Caco-2 (cell line): Measurements from ENCODE around the gene ADCY9. TPM values are rescaled to one million over a fixed set of nuclear protein-coding genes. Genes with fewer than 3 reads are reported as not detected.

Source experiments
- BruUV-seq: library from RNA; stranded (reverse); fragments of 400-500 nt; replicated peaks from 2 replicates; lab custom pipeline; 2021; lab: Mats Ljungman, UMichigan
- CTCF ChIA-PET: fragments of 300-600 bp; sonication (Branson Sonifier 250); formaldehyde crosslinking; loops from one replicate; lab custom pipeline; 2022; ENCODE audit warnings: antibody characterized with exemption; lab: Charles Lee
- POLR2A ChIA-PET: fragments of 300-600 bp; sonication (Branson Sonifier 250); formaldehyde crosslinking; loops from one replicate; lab custom pipeline; 2022; ENCODE audit warnings: antibody characterized with exemption; lab: Charles Lee
- DNase-seq, 2 experiments: peaks; one replicate each; pipeline versions ENCODE4 v3.0.0 to v3.0.0-alpha.2; 2020 to 2022
- H3K27me3 ChIP-seq: replicated peaks from 2 replicates; pipeline ENCODE4 v1.6.0; 2011; ENCODE audit warnings: low read length; ENCODE audit not compliant: control insufficient read depth, insufficient read depth
- H3K36me3 ChIP-seq: 2 replicates; pipeline ENCODE4 v1.5.1; 2011; ENCODE audit warnings: low read length; ENCODE audit not compliant: control insufficient read depth, insufficient read depth
- H3K4me1 ChIP-seq: fragments of 250-450 bp; sonication (Bioruptor Pico); 2 replicates; pipeline ENCODE4 v1.5.1; 2020; ENCODE audit warnings: mild to moderate bottlenecking
- H3K4me3 ChIP-seq: 2 replicates; pipeline ENCODE4 v1.5.1; 2011; ENCODE audit warnings: low read depth, mild to moderate bottlenecking, control low read depth, low read length
- H3K9me3 ChIP-seq: fragments of 250-450 bp; sonication (Bioruptor Pico); 2 replicates; pipeline ENCODE4 v1.5.1; 2020; ENCODE audit warnings: mild to moderate bottlenecking, moderate library complexity
- H3K27ac Mint-ChIP-seq: one replicate; pipeline ENCODE4 v1.8.0; 2022; ENCODE audit warnings: mixed read lengths; ENCODE audit not compliant: unreplicated experiment
- H3K27me3 Mint-ChIP-seq: one replicate; pipeline ENCODE4 v1.8.0; 2022; ENCODE audit warnings: mixed read lengths; ENCODE audit not compliant: insufficient read depth, unreplicated experiment
- H3K36me3 Mint-ChIP-seq: one replicate; pipeline ENCODE4 v1.8.0; 2022; ENCODE audit warnings: mild to moderate bottlenecking, mixed read lengths; ENCODE audit not compliant: insufficient read depth, unreplicated experiment
- H3K4me1 Mint-ChIP-seq: one replicate; pipeline ENCODE4 v1.8.0; 2022; ENCODE audit warnings: low read depth, mixed read lengths; ENCODE audit not compliant: unreplicated experiment
- H3K4me3 Mint-ChIP-seq: one replicate; pipeline ENCODE4 v1.8.0; 2022; ENCODE audit warnings: mild to moderate bottlenecking, moderate library complexity, mixed read lengths; ENCODE audit not compliant: unreplicated experiment
- H3K9me3 Mint-ChIP-seq: one replicate; pipeline ENCODE4 v1.8.0; 2022; ENCODE audit warnings: mixed read lengths; ENCODE audit not compliant: unreplicated experiment
- intact Hi-C: fragments of 100-400 bp; cut with micrococcal nuclease; formaldehyde crosslinking; loops from one replicate; pipeline ENCODE4 v1.10.0; 2022; ENCODE audit not compliant: unreplicated experiment
- total RNA-seq: library from RNA; stranded (reverse); gene quantifications from 2 replicates; pipeline ENCODE4 v1.2.3, GENCODE V29; 2022
- TF ChIP-seq, protein P1 (sequence below), 2 experiments: fragments of 200-600 bp in 1 of 2; IDR thresholded peaks; 1 replicate in 1 of 2; 2 replicates in 1 of 2; pipeline versions ENCODE4 v1.5.1 to v1.8.0; 2011 to 2022; ENCODE audit warnings: antibody characterized with exemption in 1 of 2, control low read depth in 1 of 2, inconsistent platforms in 1 of 2, low read depth in 1 of 2, low read length in 1 of 2, mild to moderate bottlenecking in 1 of 2, moderate library complexity in 1 of 2; ENCODE audit not compliant: insufficient read depth in 1 of 2, severe bottlenecking in 1 of 2, unreplicated experiment in 1 of 2

Gene ADCY9
- total RNA-seq, 1 experiment from 2014 or later = 11.5 TPM

- no peak for DNase-seq
- Mint-ChIP-seq H3K4me3 (no peak overlapping the region), H3K4me1 (peaks cover 9% of the 10 kb centered on the region), H3K9me3 (peaks cover 10% of the 10 kb centered on the region), H3K27me3 (no peaks in the 10 kb centered on the region), H3K27ac (no peak overlapping the region), H3K36me3 (peaks cover 6% of the 10 kb centered on the region)
- Histone ChIP-seq H3K9me3 (no peaks in the 10 kb centered on the region), H3K4me3 (no peak overlapping the region), H3K36me3 (no peaks in the 10 kb centered on the region), H3K4me1 (peaks cover 18% of the 10 kb centered on the region), H3K27me3 (no peaks in the 10 kb centered on the region)
- TF ChIP-seq, protein P1, sequence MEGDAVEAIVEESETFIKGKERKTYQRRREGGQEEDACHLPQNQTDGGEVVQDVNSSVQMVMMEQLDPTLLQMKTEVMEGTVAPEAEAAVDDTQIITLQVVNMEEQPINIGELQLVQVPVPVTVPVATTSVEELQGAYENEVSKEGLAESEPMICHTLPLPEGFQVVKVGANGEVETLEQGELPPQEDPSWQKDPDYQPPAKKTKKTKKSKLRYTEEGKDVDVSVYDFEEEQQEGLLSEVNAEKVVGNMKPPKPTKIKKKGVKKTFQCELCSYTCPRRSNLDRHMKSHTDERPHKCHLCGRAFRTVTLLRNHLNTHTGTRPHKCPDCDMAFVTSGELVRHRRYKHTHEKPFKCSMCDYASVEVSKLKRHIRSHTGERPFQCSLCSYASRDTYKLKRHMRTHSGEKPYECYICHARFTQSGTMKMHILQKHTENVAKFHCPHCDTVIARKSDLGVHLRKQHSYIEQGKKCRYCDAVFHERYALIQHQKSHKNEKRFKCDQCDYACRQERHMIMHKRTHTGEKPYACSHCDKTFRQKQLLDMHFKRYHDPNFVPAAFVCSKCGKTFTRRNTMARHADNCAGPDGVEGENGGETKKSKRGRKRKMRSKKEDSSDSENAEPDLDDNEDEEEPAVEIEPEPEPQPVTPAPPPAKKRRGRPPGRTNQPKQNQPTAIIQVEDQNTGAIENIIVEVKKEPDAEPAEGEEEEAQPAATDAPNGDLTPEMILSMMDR (IDR thresholded peaks at IDR 0.05; ENCODE audit: insufficient read depth in 1 of 2, low read depth in 1 of 2, low read length in 1 of 2, severe bottlenecking in 1 of 2, unreplicated experiment in 1 of 2) = no peak
- BruUV-seq = no TSS peak
- intact Hi-C loops = no loop called here
- ChIA-PET CTCF (no interaction called here), POLR2A (no interaction called here)
These were observed 22.5 kb upstream of the ADCY9 start for GRCh38 chr16:4138713-4139112.

- Histone ChIP-seq H3K9me3 (no peaks in the 10 kb centered on the region), H3K4me1 (peaks cover 18% of the 10 kb centered on the region), H3K4me3 (no peak overlapping the region), H3K36me3 (no peaks in the 10 kb centered on the region), H3K27me3 (no peaks in the 10 kb centered on the region)
- Mint-ChIP-seq H3K27ac (peak overlapping the region; percentile 5), H3K4me3 (no peak overlapping the region), H3K9me3 (peaks cover 10% of the 10 kb centered on the region), H3K27me3 (no peaks in the 10 kb centered on the region), H3K36me3 (peaks cover 6% of the 10 kb centered on the region), H3K4me1 (peaks cover 9% of the 10 kb centered on the region)
- BruUV-seq = no TSS peak
- intact Hi-C loops = no loop called here
- DNase-seq = no peak
- TF ChIP-seq, protein P1 (IDR thresholded peaks at IDR 0.05; ENCODE audit: insufficient read depth in 1 of 2, low read depth in 1 of 2, low read length in 1 of 2, severe bottlenecking in 1 of 2, unreplicated experiment in 1 of 2) = no peak
- POLR2A ChIA-PET = no interaction called here
- CTCF ChIA-PET = no interaction called here
These were observed 21.2 kb upstream of the ADCY9 start for GRCh38 chr16:4137438-4137837.

- intact Hi-C loops = no loop called here
- no peaks in the 10 kb centered on the region for H3K9me3 ChIP-seq
- peaks cover 18% of the 10 kb centered on the region for H3K4me1 ChIP-seq
- no peaks in the 10 kb centered on the region for H3K27me3 ChIP-seq
- H3K27ac Mint-ChIP-seq = peak overlapping the region; percentile 95
- H3K4me3 Mint-ChIP-seq = peak overlapping the region; percentile 52
- peaks cover 9% of the 10 kb centered on the region for H3K4me1 Mint-ChIP-seq
- peak; percentile 84 to 92 for DNase-seq
- TF ChIP-seq, protein P1 (IDR thresholded peaks at IDR 0.05; ENCODE audit: insufficient read depth in 1 of 2, low read depth in 1 of 2, low read length in 1 of 2, severe bottlenecking in 1 of 2, unreplicated experiment in 1 of 2) = peak in 1 of 2 experiments; percentile 41
- peaks cover 10% of the 10 kb centered on the region for H3K9me3 Mint-ChIP-seq
- no peaks in the 10 kb centered on the region for H3K27me3 Mint-ChIP-seq
- H3K36me3 Mint-ChIP-seq = peaks cover 6% of the 10 kb centered on the region
- ChIA-PET POLR2A (no interaction called here), CTCF (no interaction called here)
- no peak overlapping the region for H3K4me3 ChIP-seq
- no peaks in the 10 kb centered on the region for H3K36me3 ChIP-seq
- TSS peak; percentile 93 for BruUV-seq
These were observed 20.1 kb upstream of the ADCY9 start for GRCh38 chr16:4136229-4136813.
